Astrocyte of the cerebellum (primary cell): ENCODE data around the gene ASB2.

ENCODE experiments used
- DNase-seq: peaks from one replicate; pipeline ENCODE4 v3.0.0-alpha.2; 2011; ENCODE audit warnings: low read depth
- H3K4me3 ChIP-seq: 2 replicates; pipeline ENCODE4 v1.5.1; 2011; ENCODE audit warnings: mild to moderate bottlenecking, low read depth, low read length, moderate library complexity
- in situ Hi-C: cut with HindIII; loops from 2 replicates; pipeline ENCODE4 v1.10.0; 2017; ENCODE audit warnings: low sequenced_read_pairs
- TF ChIP-seq, protein P1 (sequence below): IDR thresholded peaks from 2 replicates; pipeline ENCODE4 v1.5.1; 2012; ENCODE audit warnings: low read length, low read depth, moderate library complexity, mild to moderate bottlenecking; ENCODE audit errors: missing control alignments

Gene ASB2

DNA sequence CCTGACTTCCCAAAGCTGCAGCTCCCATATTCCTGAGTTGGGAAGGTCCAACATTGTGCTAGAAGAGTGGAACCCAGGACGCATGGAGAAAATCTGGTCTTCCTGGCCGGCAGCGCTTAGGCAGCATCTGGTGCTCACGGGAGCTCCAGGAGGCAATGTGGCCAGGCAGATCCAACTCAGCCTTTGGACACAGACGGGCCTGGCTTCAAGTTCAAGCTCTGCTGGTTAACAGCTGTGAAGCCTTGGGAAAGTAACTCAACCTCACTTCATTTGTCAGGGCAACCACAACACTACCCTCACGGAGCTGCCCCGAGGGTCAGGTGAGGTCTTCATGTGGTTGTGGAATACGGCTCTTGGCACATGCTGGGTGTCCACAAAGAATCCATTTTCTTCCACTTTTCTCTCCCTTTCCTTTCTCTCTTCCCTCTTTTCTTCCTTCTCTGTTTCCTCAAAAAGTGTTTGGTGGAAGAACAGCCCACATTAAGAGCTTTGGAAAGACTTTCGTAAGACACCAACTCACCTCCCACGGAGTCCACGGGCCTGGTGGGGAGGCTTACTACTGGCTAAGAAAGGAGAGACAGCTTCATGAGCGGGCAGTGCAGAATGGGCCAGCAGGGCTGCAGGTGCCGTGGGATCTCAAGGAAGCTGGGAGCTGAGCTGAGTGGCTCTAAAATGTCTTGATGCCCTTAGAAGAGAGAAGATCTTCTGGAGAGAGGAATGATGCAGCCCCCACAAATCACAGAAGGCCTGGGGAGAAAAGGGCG is 51.6 kb downstream of the ASB2 start:
- in situ Hi-C loops = loop anchor here (5.0 kb wide), 1 partner anchor 93 kb away; no protein-coding TSS in a partner anchor
- no peak for DNase-seq
- no peak overlapping the region for H3K4me3 ChIP-seq
- TF ChIP-seq, protein P1, sequence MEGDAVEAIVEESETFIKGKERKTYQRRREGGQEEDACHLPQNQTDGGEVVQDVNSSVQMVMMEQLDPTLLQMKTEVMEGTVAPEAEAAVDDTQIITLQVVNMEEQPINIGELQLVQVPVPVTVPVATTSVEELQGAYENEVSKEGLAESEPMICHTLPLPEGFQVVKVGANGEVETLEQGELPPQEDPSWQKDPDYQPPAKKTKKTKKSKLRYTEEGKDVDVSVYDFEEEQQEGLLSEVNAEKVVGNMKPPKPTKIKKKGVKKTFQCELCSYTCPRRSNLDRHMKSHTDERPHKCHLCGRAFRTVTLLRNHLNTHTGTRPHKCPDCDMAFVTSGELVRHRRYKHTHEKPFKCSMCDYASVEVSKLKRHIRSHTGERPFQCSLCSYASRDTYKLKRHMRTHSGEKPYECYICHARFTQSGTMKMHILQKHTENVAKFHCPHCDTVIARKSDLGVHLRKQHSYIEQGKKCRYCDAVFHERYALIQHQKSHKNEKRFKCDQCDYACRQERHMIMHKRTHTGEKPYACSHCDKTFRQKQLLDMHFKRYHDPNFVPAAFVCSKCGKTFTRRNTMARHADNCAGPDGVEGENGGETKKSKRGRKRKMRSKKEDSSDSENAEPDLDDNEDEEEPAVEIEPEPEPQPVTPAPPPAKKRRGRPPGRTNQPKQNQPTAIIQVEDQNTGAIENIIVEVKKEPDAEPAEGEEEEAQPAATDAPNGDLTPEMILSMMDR = no peak

DNA sequence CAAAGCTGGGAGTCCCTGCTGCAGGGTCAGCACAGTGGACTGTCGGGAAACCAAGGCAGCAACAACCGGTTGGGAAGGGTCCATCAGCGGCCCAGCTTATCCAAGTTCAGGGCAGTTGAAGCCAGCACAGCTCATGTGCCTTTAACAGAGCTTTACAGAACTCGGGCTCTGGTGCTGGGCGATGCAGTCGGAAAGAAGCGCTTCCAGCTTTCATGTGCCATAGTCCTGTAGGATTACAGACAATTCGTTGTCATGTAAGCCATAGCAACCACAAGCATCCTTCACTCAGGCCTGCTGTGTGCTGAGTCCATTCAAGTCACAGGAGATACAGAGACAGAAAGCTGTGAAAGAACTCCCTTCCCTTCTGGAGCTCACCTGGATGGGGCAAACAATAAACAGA is 52.7 kb downstream of the ASB2 start:
- no peak for DNase-seq
- TF ChIP-seq, protein P1 = no peak
- in situ Hi-C loops = loop anchor here (5.0 kb wide), 1 partner anchor 94 kb away; no protein-coding TSS in a partner anchor

DNA sequence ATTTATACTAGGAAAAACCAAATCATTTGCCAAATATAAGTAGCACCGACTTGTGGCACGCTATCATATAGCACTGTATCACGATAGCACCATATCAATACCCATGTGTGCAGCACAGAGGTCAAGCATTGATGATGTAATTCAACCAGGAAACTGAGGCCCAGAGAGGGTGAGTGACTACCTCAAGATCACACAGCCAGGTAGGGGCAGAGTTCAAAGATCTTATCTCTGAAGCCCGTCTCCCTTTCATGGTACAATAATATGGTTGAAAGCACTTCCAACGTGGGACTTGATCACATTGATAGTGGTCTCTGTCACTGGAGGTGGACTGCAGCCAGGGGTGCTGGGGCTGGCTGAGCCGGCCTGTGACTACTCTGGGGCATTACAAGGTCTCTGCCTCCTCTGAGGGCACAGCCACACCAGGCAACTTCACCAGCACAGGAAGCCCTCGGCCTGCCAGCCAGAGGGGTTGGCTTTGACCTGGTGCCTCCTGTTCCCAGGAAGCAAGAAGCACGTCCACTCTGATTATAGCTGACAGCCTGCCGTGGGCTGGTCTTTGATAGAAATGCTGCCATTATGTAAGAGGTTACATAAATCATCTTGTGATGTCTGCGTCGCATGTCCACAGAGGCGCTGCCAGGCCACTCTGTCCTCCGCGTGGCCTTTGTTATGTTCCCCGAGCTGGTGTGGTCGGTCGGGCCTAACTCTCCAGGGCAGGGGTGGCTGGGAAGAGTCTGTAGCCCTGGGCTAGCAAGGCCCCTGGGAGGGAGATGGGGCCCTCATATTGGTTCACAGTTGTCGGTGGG is 55.2 kb downstream of the ASB2 start:
- TF ChIP-seq, protein P1 = no peak
- no peak for DNase-seq
- no peak overlapping the region for H3K4me3 ChIP-seq
- in situ Hi-C loops = loop anchor here (5.0 kb wide), 1 partner anchor 96 kb away; no protein-coding TSS in a partner anchor

More for the DNA sequence above, 52.7 kb downstream of the ASB2 start:
- H3K4me3 ChIP-seq = no peak overlapping the region

DNA sequence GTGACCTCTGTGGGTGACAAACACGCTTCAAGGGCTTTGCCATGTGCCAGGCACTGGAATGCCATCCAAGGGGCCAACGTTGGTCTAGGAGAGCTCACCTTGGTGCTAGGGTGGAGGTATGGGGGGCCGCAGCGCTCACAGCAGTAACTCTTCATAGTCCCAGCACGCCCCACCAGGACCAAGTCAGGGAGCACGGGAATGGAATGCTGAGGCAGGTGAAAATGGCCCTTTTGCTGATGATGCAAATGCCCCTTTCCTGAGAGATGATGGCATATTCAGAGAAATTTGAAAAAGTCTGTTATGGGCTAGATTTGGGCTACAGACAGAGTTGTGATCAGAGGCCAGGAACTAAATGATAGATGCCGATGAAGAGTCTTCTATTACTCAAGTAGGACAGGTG is 59.2 kb downstream of the ASB2 start:
- TF ChIP-seq, protein P1 = no peak
- H3K4me3 ChIP-seq = no peak overlapping the region
- DNase-seq = no peak
- in situ Hi-C loops = no loop called here

DNA sequence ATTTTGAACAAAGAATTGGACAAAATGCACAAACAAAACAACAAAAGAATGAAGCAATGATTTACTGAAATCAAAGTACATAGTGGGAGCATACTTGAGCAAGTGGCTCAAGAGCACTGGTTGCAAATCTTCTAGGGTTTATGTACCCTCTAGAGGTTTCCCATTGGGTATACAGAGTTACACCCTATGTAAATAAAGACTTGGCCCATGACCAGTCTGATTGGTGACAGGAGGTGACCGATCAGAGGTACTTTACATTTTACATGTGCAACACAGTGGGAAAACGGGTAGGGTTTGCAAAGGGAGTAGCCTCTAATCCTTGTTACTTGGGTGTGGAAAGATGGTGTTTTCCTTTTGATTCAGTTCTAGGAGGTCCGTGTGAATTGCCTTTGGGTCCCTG is 59.9 kb downstream of the ASB2 start:
- in situ Hi-C loops = no loop called here
- H3K4me3 ChIP-seq = no peak overlapping the region
- TF ChIP-seq, protein P1 = no peak
- no peak for DNase-seq

DNA sequence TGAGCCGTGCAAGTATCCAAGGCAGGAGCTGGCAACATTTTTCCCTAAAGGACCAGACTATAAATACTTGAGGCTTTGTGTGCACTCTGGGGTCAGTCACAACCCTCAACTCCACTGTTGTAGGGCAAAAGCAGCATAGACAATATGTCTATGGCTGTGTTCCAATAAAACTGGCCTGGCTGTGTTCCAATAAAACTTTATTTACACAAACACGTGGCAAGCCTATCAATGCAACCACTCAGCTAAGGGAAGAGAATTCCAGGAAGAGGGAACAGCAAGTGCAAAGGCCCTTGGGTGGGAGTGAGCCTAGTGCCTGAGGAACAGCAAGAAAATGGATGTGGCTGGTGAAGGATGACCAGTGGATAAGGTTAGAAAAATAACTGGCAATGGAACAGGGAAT is 60.6 kb downstream of the ASB2 start:
- no peak for DNase-seq
- H3K4me3 ChIP-seq = no peak overlapping the region
- TF ChIP-seq, protein P1 = no peak
- in situ Hi-C loops = no loop called here
